NCI-H526 treated with DMSO at 0.1 percent for 48 hours (cell line): ENCODE results near the gene TNRC6B.
A peak's percentile ranks its signal among the peaks of the same experiment; 100 is the strongest.
"Not testable (repeated sequence)": the region's sequence is repeated elsewhere in the genome, so short reads cannot be mapped to it uniquely, and the experiment has no call there.

Experiments
- DNase-seq: peaks from one replicate; lab custom pipeline; 2025; lab: John Stamatoyannopoulos, UW

The TNRC6B gene

GRCh38 chr22:40182231-40182835 is 4.6 kb downstream of the TNRC6B start:
- DNase-seq, result no peak

GRCh38 chr22:40183029-40183581 is 5.4 kb downstream of the TNRC6B start:
- DNase-seq, result no peak

- not testable (repeated sequence) for DNase-seq
These were observed 5.9 kb downstream of the TNRC6B start for GRCh38 chr22:40183603-40184002.

GRCh38 chr22:40187389-40187788 is 9.7 kb downstream of the TNRC6B start:
- no peak for DNase-seq

GRCh38 chr22:40189997-40190396 is 12.3 kb downstream of the TNRC6B start:
- no peak for DNase-seq

GRCh38 chr22:40190501-40190900 is 12.8 kb downstream of the TNRC6B start:
- no peak for DNase-seq

- DNase-seq, result peak; percentile 1
These were observed 16.0 kb downstream of the TNRC6B start for GRCh38 chr22:40193429-40194421.

GRCh38 chr22:40194656-40195055 is 16.9 kb downstream of the TNRC6B start:
- DNase-seq, result no peak

GRCh38 chr22:40196628-40197360 is 19.1 kb downstream of the TNRC6B start:
- no peak for DNase-seq

GRCh38 chr22:40197421-40197820 is 19.7 kb downstream of the TNRC6B start:
- DNase-seq, result not testable (repeated sequence)

GRCh38 chr22:40198733-40199132 is 21.0 kb downstream of the TNRC6B start:
- DNase-seq, result no peak

GRCh38 chr22:40199223-40199622 is 21.5 kb downstream of the TNRC6B start:
- DNase-seq, result no peak

- no peak for DNase-seq
These were observed 22.1 kb downstream of the TNRC6B start for GRCh38 chr22:40199852-40200251.

GRCh38 chr22:40200795-40201530 is 23.2 kb downstream of the TNRC6B start:
- DNase-seq, result no peak

- no peak for DNase-seq
These were observed 24.7 kb downstream of the TNRC6B start for GRCh38 chr22:40202225-40202944.

GRCh38 chr22:40203572-40203971 is 25.8 kb downstream of the TNRC6B start:
- DNase-seq, result no peak

- DNase-seq, result no peak
These were observed 26.8 kb downstream of the TNRC6B start for GRCh38 chr22:40204321-40205116.

- no peak for DNase-seq
These were observed 28.8 kb downstream of the TNRC6B start for GRCh38 chr22:40206561-40206960.

- DNase-seq, result no peak
These were observed 33.1 kb downstream of the TNRC6B start for GRCh38 chr22:40210818-40211217.

GRCh38 chr22:40211476-40212054 is 33.8 kb downstream of the TNRC6B start:
- no peak for DNase-seq
